Neural cell (in vitro differentiated cells): ENCODE results near the gene CRKL.

Experiments used
- EP300 ChIP-seq: fragments of 450-650 bp; conservative IDR thresholded peaks from 2 replicates; pipeline ENCODE4 v1.6.1; 2014; ENCODE audit warnings: antibody characterized with exemption, mild to moderate bottlenecking, moderate library complexity; ENCODE audit not compliant: poor library complexity, severe bottlenecking
- EZH2 ChIP-seq: fragments of 200-600, 300-800 bp; shearing (Covaris generic), sonication (generic); IDR thresholded peaks from 2 replicates; pipeline ENCODE4 v1.6.1; 2014; ENCODE audit warnings: antibody characterized with exemption, low read length, borderline replicate concordance, mild to moderate bottlenecking; ENCODE audit not compliant: insufficient read depth, poor library complexity, severe bottlenecking
- MXI1 ChIP-seq: fragments of 450-650 bp; conservative IDR thresholded peaks from 2 replicates; pipeline ENCODE4 v1.6.1; 2014; ENCODE audit warnings: antibody characterized with exemption, mild to moderate bottlenecking; ENCODE audit not compliant: poor library complexity, severe bottlenecking
- POLR2AphosphoS5 ChIP-seq: IDR thresholded peaks from 2 replicates; pipeline ENCODE4 v1.6.1; 2012
- RAD21 ChIP-seq: fragments of 450-650 bp; conservative IDR thresholded peaks from 2 replicates; pipeline ENCODE4 v1.6.1; 2014; ENCODE audit warnings: antibody characterized with exemption, mild to moderate bottlenecking, moderate library complexity
- SMC3 ChIP-seq: fragments of 450-650 bp; conservative IDR thresholded peaks from 2 replicates; pipeline ENCODE4 v1.6.1; 2014; ENCODE audit warnings: antibody characterized with exemption, mild to moderate bottlenecking, moderate library complexity; ENCODE audit not compliant: poor library complexity
- TF ChIP-seq, protein P1 (sequence below): fragments of 450-650 bp; IDR thresholded peaks from 2 replicates; pipeline ENCODE4 v1.5.1; 2014; ENCODE audit warnings: antibody characterized with exemption, mild to moderate bottlenecking, moderate library complexity; ENCODE audit not compliant: poor library complexity, severe bottlenecking
- TF ChIP-seq, protein P2 (sequence below): IDR thresholded peaks from 2 replicates; pipeline ENCODE4 v1.6.1; 2012; ENCODE audit warnings: borderline replicate concordance

DNA sequence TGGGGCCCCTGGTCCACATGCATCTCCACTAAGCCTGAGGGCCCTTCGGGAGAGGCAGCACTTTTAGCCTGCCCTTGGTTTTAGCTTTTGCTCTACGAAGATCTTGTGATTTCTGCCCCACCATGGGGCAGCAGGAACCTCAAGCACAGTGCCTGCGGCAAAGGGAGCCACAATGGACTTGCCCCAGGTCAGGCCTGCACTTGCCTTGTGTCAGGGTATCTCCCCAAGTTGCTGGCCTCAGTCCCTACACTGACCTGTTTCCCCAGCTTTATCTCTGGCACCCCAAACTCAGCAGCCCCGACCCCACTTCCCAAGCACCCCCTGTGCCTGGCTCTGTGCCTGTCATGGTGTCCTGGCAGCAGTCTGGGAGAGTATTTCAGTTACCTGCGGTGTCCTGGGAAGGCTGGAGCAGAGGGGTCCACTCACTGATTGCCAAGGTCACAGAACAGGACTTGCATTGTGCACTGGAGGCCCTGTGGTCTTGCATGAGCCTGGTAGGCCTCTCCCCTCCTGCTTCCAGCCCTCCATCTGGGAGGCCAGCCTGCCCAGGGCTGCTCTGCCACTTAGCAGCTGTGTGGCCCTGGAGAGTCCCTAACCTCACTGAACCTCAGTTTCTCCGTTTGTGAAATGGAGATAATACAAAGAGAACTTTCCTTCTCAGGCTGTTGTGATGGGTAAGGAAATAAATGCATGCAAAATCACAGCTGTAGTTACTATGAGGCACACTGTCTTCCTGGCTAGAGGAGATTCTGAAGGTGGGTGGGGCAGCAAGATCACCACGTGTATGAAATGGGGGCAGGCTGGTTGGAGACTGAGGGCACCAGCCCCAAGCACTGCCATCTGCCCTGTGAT, 46.2 kb downstream of the CRKL start:
- TF ChIP-seq, protein P1, sequence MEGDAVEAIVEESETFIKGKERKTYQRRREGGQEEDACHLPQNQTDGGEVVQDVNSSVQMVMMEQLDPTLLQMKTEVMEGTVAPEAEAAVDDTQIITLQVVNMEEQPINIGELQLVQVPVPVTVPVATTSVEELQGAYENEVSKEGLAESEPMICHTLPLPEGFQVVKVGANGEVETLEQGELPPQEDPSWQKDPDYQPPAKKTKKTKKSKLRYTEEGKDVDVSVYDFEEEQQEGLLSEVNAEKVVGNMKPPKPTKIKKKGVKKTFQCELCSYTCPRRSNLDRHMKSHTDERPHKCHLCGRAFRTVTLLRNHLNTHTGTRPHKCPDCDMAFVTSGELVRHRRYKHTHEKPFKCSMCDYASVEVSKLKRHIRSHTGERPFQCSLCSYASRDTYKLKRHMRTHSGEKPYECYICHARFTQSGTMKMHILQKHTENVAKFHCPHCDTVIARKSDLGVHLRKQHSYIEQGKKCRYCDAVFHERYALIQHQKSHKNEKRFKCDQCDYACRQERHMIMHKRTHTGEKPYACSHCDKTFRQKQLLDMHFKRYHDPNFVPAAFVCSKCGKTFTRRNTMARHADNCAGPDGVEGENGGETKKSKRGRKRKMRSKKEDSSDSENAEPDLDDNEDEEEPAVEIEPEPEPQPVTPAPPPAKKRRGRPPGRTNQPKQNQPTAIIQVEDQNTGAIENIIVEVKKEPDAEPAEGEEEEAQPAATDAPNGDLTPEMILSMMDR, result no peak
- TF ChIP-seq MXI1 (no peak), EZH2 (no peak), POLR2AphosphoS5 (no peak), EP300 (no peak), RAD21 (no peak), SMC3 (no peak)
- TF ChIP-seq, protein P2, sequence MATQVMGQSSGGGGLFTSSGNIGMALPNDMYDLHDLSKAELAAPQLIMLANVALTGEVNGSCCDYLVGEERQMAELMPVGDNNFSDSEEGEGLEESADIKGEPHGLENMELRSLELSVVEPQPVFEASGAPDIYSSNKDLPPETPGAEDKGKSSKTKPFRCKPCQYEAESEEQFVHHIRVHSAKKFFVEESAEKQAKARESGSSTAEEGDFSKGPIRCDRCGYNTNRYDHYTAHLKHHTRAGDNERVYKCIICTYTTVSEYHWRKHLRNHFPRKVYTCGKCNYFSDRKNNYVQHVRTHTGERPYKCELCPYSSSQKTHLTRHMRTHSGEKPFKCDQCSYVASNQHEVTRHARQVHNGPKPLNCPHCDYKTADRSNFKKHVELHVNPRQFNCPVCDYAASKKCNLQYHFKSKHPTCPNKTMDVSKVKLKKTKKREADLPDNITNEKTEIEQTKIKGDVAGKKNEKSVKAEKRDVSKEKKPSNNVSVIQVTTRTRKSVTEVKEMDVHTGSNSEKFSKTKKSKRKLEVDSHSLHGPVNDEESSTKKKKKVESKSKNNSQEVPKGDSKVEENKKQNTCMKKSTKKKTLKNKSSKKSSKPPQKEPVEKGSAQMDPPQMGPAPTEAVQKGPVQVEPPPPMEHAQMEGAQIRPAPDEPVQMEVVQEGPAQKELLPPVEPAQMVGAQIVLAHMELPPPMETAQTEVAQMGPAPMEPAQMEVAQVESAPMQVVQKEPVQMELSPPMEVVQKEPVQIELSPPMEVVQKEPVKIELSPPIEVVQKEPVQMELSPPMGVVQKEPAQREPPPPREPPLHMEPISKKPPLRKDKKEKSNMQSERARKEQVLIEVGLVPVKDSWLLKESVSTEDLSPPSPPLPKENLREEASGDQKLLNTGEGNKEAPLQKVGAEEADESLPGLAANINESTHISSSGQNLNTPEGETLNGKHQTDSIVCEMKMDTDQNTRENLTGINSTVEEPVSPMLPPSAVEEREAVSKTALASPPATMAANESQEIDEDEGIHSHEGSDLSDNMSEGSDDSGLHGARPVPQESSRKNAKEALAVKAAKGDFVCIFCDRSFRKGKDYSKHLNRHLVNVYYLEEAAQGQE, result no peak
